Nephron progenitor cell (in vitro differentiated cells): ENCODE measurements around the gene MAP1LC3A.

Experiments
- DNase-seq: peaks from one replicate; pipeline ENCODE4 v3.0.0; 2021
- H3K27ac Mint-ChIP-seq: 2 replicates; pipeline ENCODE4 v1.8.0; 2021; ENCODE audit warnings: mild to moderate bottlenecking, moderate library complexity, mixed read lengths
- H3K27me3 Mint-ChIP-seq: 2 replicates; pipeline ENCODE4 v1.8.0; 2021; ENCODE audit warnings: mild to moderate bottlenecking, low read depth, mixed read lengths; ENCODE audit not compliant: poor library complexity
- H3K36me3 Mint-ChIP-seq: 2 replicates; pipeline ENCODE4 v1.8.0; 2021; ENCODE audit warnings: low read depth, mixed read lengths
- H3K4me1 Mint-ChIP-seq: 2 replicates; pipeline ENCODE4 v1.8.0; 2021; ENCODE audit warnings: mixed read lengths
- H3K4me3 Mint-ChIP-seq: 2 replicates; pipeline ENCODE4 v1.8.0; 2021; ENCODE audit warnings: mild to moderate bottlenecking, moderate library complexity, mixed read lengths
- H3K9me3 Mint-ChIP-seq: 2 replicates; pipeline ENCODE4 v1.8.0; 2021; ENCODE audit warnings: mild to moderate bottlenecking, moderate library complexity, mixed read lengths
- CTCF ChIP-seq: fragments of 200-600 bp; sonication (generic); IDR thresholded peaks from 2 replicates; pipeline ENCODE4 v1.5.0; 2021; ENCODE audit warnings: antibody characterized with exemption

Gene MAP1LC3A

GRCh38 chr20:34577061-34577460, 18.5 kb downstream of the MAP1LC3A start:
- H3K4me1 Mint-ChIP-seq: peaks cover 31% of the 10 kb centered on the region
- peaks cover 37% of the 10 kb centered on the region for H3K36me3 Mint-ChIP-seq
- H3K27me3 Mint-ChIP-seq: no peaks in the 10 kb centered on the region
- no peaks in the 10 kb centered on the region for H3K9me3 Mint-ChIP-seq
- no peak overlapping the region for H3K4me3 Mint-ChIP-seq
- TF ChIP-seq CTCF: no peak
- H3K27ac Mint-ChIP-seq: no peak overlapping the region
- no peak for DNase-seq

- TF ChIP-seq CTCF: no peak
- H3K4me1 Mint-ChIP-seq: peaks cover 36% of the 10 kb centered on the region
These were observed 19.5 kb downstream of the MAP1LC3A start for GRCh38 chr20:34578025-34578424.

DNA sequence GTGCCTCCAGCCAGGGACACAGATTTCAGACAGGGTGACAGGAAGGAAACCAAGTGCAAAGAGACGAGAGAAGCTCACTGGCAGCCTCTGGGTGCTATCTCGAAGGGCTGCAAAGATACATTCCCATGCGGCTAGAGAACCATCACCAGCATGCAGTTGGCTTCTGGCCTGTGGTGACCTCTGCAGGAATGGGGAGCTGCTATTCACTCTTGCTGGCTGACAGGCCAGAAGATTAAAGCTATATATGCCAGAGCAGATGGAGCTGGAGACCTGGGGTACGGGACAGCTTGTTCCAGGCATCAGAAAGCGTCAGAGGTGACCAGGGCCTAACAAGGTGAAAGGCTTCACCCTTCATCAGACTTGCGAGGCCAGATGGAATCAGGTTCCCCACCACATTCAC, 20.0 kb downstream of the MAP1LC3A start:
- no peak overlapping the region for H3K4me3 Mint-ChIP-seq
- peaks cover 41% of the 10 kb centered on the region for H3K4me1 Mint-ChIP-seq
- H3K27ac Mint-ChIP-seq: peak overlapping the region; percentile 43

More at GRCh38 chr20:34578025-34578424, 19.5 kb downstream of the MAP1LC3A start:
- Mint-ChIP-seq H3K36me3 (peaks cover 32% of the 10 kb centered on the region), H3K4me3 (no peak overlapping the region), H3K27ac (no peak overlapping the region), H3K9me3 (no peaks in the 10 kb centered on the region), H3K27me3 (no peaks in the 10 kb centered on the region)
- DNase-seq: no peak

DNA sequence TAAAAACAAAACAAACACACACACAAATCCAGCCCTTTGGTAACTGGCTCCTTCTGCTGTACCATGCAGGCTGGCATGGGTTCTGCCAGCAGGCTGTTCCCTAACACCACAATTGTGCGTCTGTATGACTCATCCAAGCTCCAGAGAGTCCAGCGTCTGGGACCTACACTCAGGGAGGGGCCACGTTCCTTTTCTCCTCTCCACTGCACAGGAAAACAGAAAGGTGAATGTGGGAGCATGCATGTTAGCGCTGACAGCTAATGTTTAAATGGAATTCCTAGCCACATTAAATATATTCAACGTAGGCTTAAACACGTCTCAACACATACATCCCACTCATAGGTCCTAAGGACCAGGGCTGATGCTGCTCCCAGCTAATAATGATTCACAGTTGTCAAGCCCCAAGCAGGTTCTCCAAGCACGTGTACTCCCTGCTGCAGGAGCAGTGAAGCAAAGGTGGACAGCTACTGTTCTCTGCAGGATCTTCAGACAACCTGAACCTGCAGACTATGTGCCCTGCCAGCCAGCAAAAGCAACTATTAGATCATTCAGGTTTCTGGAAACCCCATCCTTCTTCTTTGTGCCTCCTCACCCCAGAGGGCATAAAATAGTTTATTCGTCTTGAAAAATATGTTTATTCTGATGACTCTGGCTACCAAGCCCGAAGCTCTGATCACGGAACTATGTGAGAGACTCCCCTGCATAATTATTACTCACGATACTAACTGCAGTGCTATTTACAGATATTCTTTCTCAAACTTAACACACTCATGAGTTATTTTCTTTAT, 20.9 kb downstream of the MAP1LC3A start:
- Mint-ChIP-seq H3K36me3 (peaks cover 20% of the 10 kb centered on the region), H3K27ac (no peak overlapping the region), H3K27me3 (no peaks in the 10 kb centered on the region), H3K4me1 (peaks cover 41% of the 10 kb centered on the region), H3K4me3 (no peak overlapping the region), H3K9me3 (no peaks in the 10 kb centered on the region)
- no peak for TF ChIP-seq CTCF
- no peak for DNase-seq

More for the DNA sequence above, 20.0 kb downstream of the MAP1LC3A start:
- no peak for TF ChIP-seq CTCF
- no peaks in the 10 kb centered on the region for H3K9me3 Mint-ChIP-seq
- no peaks in the 10 kb centered on the region for H3K27me3 Mint-ChIP-seq
- no peak for DNase-seq
- H3K36me3 Mint-ChIP-seq: peaks cover 27% of the 10 kb centered on the region

DNA sequence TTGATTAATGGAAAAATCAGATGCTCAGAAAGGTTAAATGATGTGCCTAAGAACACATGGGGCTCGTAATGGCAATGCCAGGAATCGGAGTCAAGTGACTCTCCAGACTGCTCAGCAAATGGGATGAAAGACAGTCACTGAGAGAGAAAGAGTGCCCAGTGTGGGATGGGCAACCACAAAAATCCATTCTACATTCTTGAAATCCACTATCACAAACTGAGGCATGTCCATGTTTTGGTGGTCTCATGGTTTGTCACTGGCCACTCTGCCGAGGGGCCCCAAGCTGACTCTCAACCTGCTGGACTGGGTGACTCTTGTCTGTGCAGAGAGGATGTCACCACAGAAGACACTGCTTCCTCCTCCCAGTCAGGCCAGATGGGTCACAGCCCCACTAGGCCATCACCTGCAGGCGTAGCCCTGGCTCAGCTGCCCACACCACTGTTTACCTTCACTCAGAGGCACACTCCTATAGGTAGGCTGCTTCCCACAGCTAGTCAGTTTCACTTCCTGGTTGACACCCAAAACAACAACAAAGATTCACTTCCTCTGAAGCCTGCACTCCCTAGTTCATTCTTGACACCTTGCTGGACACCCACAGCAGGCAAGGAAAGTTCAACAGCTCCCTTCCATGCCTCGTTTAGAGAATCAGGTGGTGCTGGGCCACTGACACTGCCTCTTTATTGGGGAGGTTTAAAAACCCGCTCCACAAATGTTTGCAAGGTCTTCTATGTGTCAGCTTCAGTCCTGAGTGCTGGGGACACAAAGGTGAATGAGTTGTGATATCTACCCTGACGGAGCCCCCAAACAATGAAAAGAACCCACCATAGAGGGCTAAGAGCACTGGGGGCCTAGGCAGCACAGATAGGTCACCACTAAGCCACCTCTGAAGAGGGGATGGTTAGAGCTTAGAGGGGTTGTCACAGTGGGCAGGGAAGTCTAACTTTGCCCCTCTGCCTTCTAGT, 21.7 kb downstream of the MAP1LC3A start:
- no peak for DNase-seq
- Mint-ChIP-seq H3K9me3 (no peaks in the 10 kb centered on the region), H3K27me3 (no peaks in the 10 kb centered on the region), H3K4me3 (no peak overlapping the region), H3K27ac (no peak overlapping the region), H3K4me1 (peaks cover 41% of the 10 kb centered on the region), H3K36me3 (peaks cover 18% of the 10 kb centered on the region)
- no peak for TF ChIP-seq CTCF
